Panc1 (cell line): Measurements from ENCODE around the gene DIP2C. TPM values are rescaled to one million over a fixed set of nuclear protein-coding genes. Genes with fewer than 3 reads are reported as not detected.

ENCODE experiments used
- ATAC-seq: fragments of 200-7000 bp; cut with Tn5 transposase; 2 replicates; pipeline ENCODE4 v1.9.1; 2020; ENCODE audit warnings: mild to moderate bottlenecking, moderate library complexity
- BruUV-seq: library from RNA; stranded (reverse); fragments of 400-500 nt; replicated peaks from 2 replicates; lab custom pipeline; 2021; lab: Mats Ljungman, UMichigan
- CTCF ChIA-PET: fragments of 300-600 bp; sonication (Branson Sonifier 250); formaldehyde crosslinking; loops from one replicate; lab custom pipeline; 2022; ENCODE audit warnings: antibody characterized with exemption; lab: Charles Lee
- POLR2A ChIA-PET: fragments of 300-600 bp; sonication (Branson Sonifier 250); formaldehyde crosslinking; loops from one replicate; lab custom pipeline; 2022; ENCODE audit warnings: antibody characterized with exemption; lab: Charles Lee
- DNase-seq: peaks from one replicate; pipeline ENCODE4 v3.0.0-alpha.2; 2010; ENCODE audit warnings: low read depth, low spot score
- H3K27ac ChIP-seq: 2 replicates; pipeline ENCODE4 v1.5.1; 2011; ENCODE audit warnings: mild to moderate bottlenecking, low read length, inconsistent platforms
- H3K27me3 ChIP-seq: fragments of 200-500 bp; sonication (Bioruptor generic); 2 replicates; pipeline ENCODE4 v1.6.0; 2014; ENCODE audit warnings: low read length, inconsistent platforms; ENCODE audit not compliant: control insufficient read depth, insufficient read depth
- H3K36me3 ChIP-seq: fragments of 200-500 bp; sonication (Bioruptor generic); 2 replicates; pipeline ENCODE4 v1.5.1; 2014; ENCODE audit warnings: inconsistent platforms, mild to moderate bottlenecking, low read length, moderate library complexity; ENCODE audit not compliant: control insufficient read depth, insufficient read depth
- H3K4me1 ChIP-seq: 2 replicates; pipeline ENCODE4 v1.5.1; 2011; ENCODE audit warnings: inconsistent platforms, mild to moderate bottlenecking, low read length, moderate library complexity; ENCODE audit not compliant: control insufficient read depth, insufficient read depth
- H3K4me3 ChIP-seq, 2 experiments: 2 replicates each; pipeline ENCODE4 v1.5.1; 2011 to 2012; ENCODE audit warnings: low read depth in 2 of 2, low read length in 2 of 2, mild to moderate bottlenecking in 2 of 2, inconsistent platforms in 1 of 2, moderate library complexity in 1 of 2
- H3K9me3 ChIP-seq: fragments of 200-500 bp; sonication (Bioruptor generic); 2 replicates; pipeline ENCODE4 v1.5.1; 2014; ENCODE audit warnings: low read depth, mild to moderate bottlenecking, inconsistent platforms, low read length, moderate library complexity; ENCODE audit not compliant: control insufficient read depth, insufficient read depth
- POLR2AphosphoS5 ChIP-seq: IDR thresholded peaks from 2 replicates; pipeline ENCODE4 v1.6.1; 2012; ENCODE audit warnings: mild to moderate bottlenecking, low read depth, low read length, moderate library complexity
- SIN3A ChIP-seq: IDR thresholded peaks from 2 replicates; pipeline ENCODE4 v1.6.1; 2012; ENCODE audit warnings: low read depth, mild to moderate bottlenecking, low read length, moderate library complexity, borderline replicate concordance; ENCODE audit not compliant: insufficient read depth
- TCF7L2 ChIP-seq: IDR thresholded peaks from 2 replicates; pipeline ENCODE4 v1.6.1; 2011; ENCODE audit warnings: mild to moderate bottlenecking, low read depth, low read length, inconsistent platforms
- in situ Hi-C: cut with HindIII; loops from 2 replicates; pipeline ENCODE4 v1.10.0; 2016; ENCODE audit warnings: low sequenced_read_pairs, low pct_unique_long_range_greater_than_20kb
- intact Hi-C: fragments of 100-400 bp; cut with micrococcal nuclease; formaldehyde crosslinking; loops from one replicate; pipeline ENCODE4 v1.10.0; 2022; ENCODE audit not compliant: unreplicated experiment
- total RNA-seq: library from RNA; stranded (reverse); gene quantifications from one replicate; pipeline ENCODE4 v1.2.1, GENCODE V29; 2021; ENCODE audit not compliant: unreplicated experiment
- TF ChIP-seq, protein P1 (sequence below), 2 experiments: IDR thresholded peaks; 2 replicates each; pipeline ENCODE4 v1.6.1; 2011 to 2012; ENCODE audit warnings: low read depth in 2 of 2, control low read depth in 1 of 2, low read length in 1 of 2, mild to moderate bottlenecking in 1 of 2, moderate library complexity in 1 of 2; ENCODE audit not compliant: insufficient read depth in 1 of 2
- TF ChIP-seq, protein P2 (sequence below): fragments of 450-650 bp; IDR thresholded peaks from 2 replicates; pipeline ENCODE4 v1.5.1; 2017; ENCODE audit warnings: mild to moderate bottlenecking

The DIP2C gene
- total RNA-seq, 1 experiment from 2014 or later = 13.2 TPM

DNA sequence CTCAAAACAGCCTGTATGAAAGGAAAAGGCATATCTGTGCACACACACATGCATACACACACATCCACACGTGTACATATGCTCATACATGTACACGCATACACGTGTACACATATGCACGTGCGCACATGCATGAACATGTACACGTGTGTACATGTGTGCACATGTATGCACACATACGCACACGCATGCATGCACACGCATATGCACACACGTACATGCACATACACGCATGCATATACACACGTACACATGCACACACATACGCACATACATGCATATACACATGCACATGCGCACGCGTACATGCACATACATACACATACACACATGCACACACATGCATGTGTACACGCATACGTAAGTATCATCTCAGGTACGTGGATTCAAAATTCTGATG is 19.4 kb downstream of the DIP2C start:
- no peaks in the 10 kb centered on the region for H3K27me3 ChIP-seq
- no peaks in the 10 kb centered on the region for H3K36me3 ChIP-seq
- DNase-seq (no peak), ATAC-seq (no peak)
- POLR2A ChIA-PET = no interaction called here
- in situ Hi-C loops = no loop called here
- CTCF ChIA-PET = no interaction called here
- no peaks in the 10 kb centered on the region for H3K9me3 ChIP-seq
- no peaks in the 10 kb centered on the region; the same call in 1 of the 2 replicates for H3K4me1 ChIP-seq
- H3K4me3 ChIP-seq = no peak overlapping the region
- intact Hi-C loops = no loop called here
- no TSS peak for BruUV-seq
- no peak overlapping the region for H3K27ac ChIP-seq
- TF ChIP-seq TCF7L2 (no peak), SIN3A (no peak), POLR2AphosphoS5 (no peak)
- TF ChIP-seq, protein P1, sequence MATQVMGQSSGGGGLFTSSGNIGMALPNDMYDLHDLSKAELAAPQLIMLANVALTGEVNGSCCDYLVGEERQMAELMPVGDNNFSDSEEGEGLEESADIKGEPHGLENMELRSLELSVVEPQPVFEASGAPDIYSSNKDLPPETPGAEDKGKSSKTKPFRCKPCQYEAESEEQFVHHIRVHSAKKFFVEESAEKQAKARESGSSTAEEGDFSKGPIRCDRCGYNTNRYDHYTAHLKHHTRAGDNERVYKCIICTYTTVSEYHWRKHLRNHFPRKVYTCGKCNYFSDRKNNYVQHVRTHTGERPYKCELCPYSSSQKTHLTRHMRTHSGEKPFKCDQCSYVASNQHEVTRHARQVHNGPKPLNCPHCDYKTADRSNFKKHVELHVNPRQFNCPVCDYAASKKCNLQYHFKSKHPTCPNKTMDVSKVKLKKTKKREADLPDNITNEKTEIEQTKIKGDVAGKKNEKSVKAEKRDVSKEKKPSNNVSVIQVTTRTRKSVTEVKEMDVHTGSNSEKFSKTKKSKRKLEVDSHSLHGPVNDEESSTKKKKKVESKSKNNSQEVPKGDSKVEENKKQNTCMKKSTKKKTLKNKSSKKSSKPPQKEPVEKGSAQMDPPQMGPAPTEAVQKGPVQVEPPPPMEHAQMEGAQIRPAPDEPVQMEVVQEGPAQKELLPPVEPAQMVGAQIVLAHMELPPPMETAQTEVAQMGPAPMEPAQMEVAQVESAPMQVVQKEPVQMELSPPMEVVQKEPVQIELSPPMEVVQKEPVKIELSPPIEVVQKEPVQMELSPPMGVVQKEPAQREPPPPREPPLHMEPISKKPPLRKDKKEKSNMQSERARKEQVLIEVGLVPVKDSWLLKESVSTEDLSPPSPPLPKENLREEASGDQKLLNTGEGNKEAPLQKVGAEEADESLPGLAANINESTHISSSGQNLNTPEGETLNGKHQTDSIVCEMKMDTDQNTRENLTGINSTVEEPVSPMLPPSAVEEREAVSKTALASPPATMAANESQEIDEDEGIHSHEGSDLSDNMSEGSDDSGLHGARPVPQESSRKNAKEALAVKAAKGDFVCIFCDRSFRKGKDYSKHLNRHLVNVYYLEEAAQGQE (IDR thresholded peaks at IDR 0.05; ENCODE audit: insufficient read depth in 1 of 2, low read depth in 2 of 2, low read length in 1 of 2) = no peak
- TF ChIP-seq, protein P2, sequence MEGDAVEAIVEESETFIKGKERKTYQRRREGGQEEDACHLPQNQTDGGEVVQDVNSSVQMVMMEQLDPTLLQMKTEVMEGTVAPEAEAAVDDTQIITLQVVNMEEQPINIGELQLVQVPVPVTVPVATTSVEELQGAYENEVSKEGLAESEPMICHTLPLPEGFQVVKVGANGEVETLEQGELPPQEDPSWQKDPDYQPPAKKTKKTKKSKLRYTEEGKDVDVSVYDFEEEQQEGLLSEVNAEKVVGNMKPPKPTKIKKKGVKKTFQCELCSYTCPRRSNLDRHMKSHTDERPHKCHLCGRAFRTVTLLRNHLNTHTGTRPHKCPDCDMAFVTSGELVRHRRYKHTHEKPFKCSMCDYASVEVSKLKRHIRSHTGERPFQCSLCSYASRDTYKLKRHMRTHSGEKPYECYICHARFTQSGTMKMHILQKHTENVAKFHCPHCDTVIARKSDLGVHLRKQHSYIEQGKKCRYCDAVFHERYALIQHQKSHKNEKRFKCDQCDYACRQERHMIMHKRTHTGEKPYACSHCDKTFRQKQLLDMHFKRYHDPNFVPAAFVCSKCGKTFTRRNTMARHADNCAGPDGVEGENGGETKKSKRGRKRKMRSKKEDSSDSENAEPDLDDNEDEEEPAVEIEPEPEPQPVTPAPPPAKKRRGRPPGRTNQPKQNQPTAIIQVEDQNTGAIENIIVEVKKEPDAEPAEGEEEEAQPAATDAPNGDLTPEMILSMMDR = no peak

DNA sequence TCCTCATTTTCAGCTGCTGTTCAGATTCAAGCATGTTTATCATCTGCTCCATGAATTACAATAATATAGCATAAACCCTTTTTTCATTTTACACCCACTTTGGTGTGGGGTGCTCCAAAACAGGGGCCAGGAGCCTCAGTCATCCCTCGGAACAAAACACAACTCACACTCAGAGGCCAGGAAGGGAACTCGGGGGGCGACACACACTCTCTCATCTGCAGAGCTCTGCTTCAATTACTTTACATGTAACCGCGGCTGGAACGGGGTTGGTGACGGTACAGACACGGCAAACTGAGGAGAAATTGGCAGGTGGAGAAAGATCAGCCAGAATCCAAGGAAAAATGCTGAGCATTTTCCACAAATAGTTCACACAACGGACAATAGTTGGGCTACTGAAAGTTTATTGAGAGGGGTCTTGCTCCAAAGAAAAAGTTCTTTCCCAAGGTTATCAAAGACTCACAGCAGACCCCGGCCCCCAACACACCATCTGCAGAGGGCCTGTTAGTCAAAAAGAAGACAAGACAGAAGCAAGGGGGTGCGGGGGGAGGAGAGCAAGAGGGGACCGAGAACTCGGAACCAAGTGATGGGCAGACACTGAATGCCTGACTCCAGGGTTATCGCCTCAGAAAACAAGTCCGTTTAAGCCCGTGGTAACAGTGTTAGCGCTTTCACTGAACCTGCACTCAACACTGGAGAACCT is 20.5 kb downstream of the DIP2C start:
- ChIA-PET POLR2A (no interaction called here), CTCF (no interaction called here)
- BruUV-seq = no TSS peak
- intact Hi-C loops (loop anchor here (10.0 kb wide), 1 partner anchor 154 kb away; no protein-coding TSS in a partner anchor), in situ Hi-C loops (no loop called here)
- no peak overlapping the region for H3K27ac ChIP-seq
- H3K4me3 ChIP-seq = no peak overlapping the region
- H3K9me3 ChIP-seq = no peaks in the 10 kb centered on the region
- no peaks in the 10 kb centered on the region; the same call in 1 of the 2 replicates for H3K4me1 ChIP-seq
- H3K27me3 ChIP-seq = no peaks in the 10 kb centered on the region
- no peak for ATAC-seq
- no peak for DNase-seq
- H3K36me3 ChIP-seq = no peaks in the 10 kb centered on the region
- no peak for TF ChIP-seq POLR2AphosphoS5
- TF ChIP-seq, protein P2 = no peak
- TF ChIP-seq, protein P1 (IDR thresholded peaks at IDR 0.05; ENCODE audit: insufficient read depth in 1 of 2, low read depth in 2 of 2, low read length in 1 of 2) = no peak
- no peak for TF ChIP-seq TCF7L2
- TF ChIP-seq SIN3A = no peak
